GM19452 (cell line): ENCODE data around the gene SMCO2.

Experiments used
- ATAC-seq: cut with Tn5 transposase; IDR thresholded peaks from one replicate; pipeline ENCODE4 v1.9.1; 2021; ENCODE audit not compliant: unreplicated experiment

The SMCO2 gene

DNA sequence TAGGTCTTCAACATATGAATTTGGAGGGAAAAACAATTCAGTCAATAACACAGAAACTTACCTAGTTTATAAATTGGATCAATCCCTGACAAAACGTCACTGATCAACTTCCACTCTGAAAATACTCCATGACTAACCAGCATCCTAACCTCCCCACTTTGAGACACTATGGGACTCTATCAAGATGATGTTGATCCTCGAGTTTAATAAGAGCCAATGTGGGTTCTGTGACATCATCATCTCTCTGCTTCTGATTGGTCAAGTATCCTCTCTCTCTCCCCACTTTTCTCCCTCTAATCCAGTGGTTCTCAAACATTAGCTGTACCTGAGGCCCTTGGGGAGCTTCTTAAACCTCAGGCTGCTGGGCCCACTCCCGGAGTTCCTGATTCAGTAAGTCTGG lies at the start of gene SMCO2:
Gene SMCO2 (plus strand): TSS at position 301 of the 400 bp plus-strand sequence. CDS start 23,896 bp downstream, outside the sequence.
- ATAC-seq, result no peak

DNA sequence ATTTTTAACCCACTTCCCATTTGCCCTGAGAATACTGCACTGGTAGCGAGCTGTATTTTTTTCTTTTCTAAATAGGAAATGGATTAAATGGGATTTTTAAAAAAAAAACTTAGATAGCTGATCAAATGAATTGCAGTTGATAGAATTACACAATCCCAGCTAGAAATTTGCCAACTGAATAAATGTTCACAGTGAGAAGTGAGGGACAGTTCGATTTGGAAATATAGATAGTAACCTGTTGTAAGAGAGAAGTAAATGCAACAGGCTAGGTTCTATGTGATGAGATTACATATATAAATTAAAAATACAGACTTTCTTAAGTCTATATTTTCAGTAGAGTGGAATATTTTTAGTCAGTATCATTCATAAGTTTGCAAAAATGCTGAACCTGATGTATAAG lies 48.1 kb upstream of the SMCO2 start:
- ATAC-seq, result no peak

DNA sequence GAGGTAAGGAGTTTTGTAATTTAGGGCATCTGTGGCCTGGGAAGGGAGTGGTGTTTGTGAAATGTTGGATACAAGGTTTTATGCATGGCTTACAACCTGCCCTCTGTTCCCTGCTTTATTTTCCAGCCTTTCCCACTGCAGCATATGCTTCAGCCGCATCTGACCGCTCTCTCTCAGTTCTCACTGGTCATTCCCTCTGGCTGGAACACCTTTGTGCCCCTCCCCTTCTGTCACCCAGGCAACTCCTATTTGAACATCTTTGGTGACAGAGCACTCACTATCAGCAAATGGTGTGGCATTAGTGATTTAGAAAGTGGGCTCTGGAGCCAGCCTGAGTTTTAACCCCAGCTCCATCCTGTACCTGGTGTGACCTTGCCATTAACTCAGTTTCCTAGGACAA lies 47.5 kb upstream of the SMCO2 start:
- no peak for ATAC-seq

GRCh38 chr12:27400856-27401354 lies 45.6 kb upstream of the SMCO2 start:
- ATAC-seq, result no peak

DNA sequence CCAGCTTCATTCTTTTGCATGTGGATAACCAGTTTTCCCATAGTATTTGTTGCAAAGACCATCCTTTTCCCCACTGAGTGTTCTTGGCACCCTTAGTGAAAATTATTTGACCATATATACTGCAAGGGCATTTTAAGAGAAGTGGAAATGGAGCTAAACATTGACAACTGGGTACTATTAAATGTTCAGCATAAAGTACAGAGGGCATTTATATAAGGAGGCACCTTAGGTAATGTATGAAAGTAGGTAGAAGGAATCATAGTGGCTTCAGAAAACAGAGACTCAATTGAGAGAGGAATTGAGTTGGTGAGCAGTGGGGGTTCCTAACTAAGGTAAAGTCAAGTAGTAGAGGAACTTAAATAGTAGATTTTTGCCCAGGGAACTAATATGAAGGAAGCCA lies 34.5 kb upstream of the SMCO2 start:
- no peak for ATAC-seq

- no peak for ATAC-seq
These were observed 23.8 kb upstream of the SMCO2 start for GRCh38 chr12:27422697-27423096.

DNA sequence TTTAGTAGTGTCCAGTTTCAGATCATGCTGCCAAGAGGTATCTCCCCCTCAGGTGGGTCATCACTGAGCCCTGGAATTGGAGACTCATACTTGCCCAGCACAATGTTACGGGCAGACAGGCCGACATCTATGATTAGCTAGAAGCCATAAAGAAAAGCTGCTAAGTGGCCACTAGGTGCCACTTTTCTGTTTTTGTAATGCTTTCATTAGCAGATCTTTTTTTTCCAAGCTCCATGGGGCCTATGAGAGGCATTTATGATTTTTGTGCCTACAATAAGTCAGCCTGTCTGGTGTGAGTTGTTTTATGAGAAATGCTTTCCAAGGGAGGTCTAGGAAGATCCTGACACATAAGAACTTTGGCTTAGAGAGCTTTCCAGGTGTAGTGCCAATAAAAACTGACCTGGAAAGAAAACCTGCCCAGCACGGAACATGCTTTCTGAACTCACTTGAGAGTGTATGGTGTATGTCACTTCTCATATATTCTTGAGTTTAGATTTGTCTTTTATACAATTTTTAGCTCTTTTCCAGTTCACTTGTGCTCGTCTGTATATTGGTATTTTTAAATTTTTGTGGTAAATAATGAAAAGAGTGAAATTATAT lies 21.8 kb upstream of the SMCO2 start:
- ATAC-seq, result no peak

GRCh38 chr12:27425306-27425705 lies 21.2 kb upstream of the SMCO2 start:
- ATAC-seq, result no peak

DNA sequence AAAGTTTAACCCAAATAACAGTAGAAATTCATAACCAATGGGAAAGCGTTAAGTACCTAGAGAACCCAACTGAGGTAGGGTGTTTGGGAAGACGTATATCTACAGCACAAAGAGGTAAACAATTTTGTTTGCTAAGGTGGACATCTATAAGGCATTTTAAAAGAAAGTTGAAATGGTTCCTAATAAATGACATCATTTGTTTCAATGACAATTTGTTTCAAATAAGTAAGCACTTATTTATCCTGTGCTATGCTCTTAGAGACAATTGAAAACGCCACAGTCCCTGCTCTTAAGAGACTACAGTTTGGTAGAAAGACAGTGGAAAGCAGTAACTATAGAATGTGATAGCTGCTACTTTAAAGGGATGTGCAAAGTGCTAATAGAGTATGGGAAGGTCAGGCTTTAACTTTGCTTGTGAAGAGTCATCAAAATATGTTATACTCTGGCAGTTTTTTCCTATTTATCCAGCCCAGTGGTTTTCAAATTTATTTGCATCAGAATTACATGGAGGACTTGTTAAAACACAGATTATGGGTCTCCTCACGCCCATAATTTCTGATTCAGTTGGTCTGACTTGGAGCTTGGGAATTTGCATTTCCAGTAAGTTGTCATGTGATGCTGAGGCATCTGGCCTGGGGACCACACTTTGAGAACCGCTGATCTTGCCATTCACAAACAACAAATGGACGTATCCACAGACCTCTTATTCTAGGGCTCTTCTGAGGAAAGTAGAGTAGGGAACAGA lies 19.6 kb upstream of the SMCO2 start:
- ATAC-seq, result no peak

- no peak for ATAC-seq
These were observed 18.7 kb upstream of the SMCO2 start for GRCh38 chr12:27427824-27428223.

GRCh38 chr12:27428466-27428865 lies 18.1 kb upstream of the SMCO2 start:
- ATAC-seq, result no peak

- ATAC-seq, result no peak
These were observed 16.9 kb upstream of the SMCO2 start for GRCh38 chr12:27429606-27430005.

- ATAC-seq, result no peak
These were observed 15.4 kb upstream of the SMCO2 start for GRCh38 chr12:27431185-27431584.

DNA sequence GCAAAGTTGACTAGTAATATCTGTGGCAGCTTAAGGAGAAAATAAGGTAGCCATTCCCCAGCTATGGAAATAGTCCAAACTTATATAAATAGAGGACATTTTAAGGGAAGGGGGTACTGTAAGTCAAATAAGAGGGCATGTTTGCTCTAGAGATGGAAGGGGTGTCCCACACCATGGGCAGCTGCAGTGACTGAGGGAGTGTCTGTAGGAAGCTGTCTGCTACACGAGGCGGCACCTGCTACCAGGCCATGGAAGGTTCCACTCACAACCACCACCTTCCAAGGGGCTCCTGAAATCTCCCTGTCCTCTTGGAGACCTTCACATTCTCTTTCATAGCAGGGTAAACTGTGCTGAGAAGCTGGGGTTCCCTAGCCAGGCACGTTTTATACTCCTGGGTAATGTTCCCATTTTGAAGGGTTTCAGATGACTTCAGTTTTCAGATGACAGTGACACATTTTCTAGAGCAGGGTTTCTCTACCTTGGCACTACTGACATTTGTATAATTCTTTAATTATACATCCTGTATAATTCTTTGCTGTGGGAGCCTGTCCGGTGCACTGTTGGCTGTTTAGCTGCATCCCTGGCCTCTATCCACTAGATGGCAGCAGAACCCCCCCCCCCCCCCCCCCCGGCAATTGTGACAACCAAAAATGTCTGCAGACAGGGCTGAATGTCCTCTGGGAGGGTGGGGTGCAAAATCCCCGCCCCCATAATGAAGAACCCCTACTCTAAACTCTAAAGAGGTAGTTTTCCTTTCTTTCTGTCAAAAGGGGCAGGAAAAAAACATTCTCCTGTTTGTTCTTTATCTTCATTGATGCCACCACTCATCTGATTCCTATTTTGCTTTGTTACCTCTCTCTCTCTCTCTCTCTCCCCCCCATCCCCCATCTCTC lies 11.6 kb upstream of the SMCO2 start:
- ATAC-seq, result no peak

- no peak for ATAC-seq
These were observed 10.5 kb upstream of the SMCO2 start for GRCh38 chr12:27436029-27436428.

GRCh38 chr12:27436768-27437167 lies 9.8 kb upstream of the SMCO2 start:
- no peak for ATAC-seq

GRCh38 chr12:27437839-27438238 lies 8.7 kb upstream of the SMCO2 start:
- no peak for ATAC-seq

DNA sequence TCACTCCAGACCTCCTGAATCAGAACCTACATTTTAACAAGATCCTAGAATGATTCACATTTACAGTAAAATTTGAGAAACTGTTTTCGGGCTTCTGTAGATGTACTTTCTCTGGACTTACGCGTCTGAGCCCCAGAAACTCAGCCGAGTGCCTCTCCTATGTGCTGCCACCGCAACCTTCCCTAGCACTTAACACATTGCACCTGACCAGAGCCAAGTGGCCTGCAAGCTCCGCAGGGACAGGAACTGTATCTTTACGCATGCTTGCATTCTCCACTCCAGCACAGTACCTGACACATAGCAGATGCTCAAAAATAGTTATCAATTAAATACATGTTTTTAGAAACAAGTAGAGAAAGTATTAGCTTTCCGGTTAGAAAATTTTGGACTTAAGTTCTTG lies 1.2 kb downstream of the SMCO2 start:
- ATAC-seq, result no peak

DNA sequence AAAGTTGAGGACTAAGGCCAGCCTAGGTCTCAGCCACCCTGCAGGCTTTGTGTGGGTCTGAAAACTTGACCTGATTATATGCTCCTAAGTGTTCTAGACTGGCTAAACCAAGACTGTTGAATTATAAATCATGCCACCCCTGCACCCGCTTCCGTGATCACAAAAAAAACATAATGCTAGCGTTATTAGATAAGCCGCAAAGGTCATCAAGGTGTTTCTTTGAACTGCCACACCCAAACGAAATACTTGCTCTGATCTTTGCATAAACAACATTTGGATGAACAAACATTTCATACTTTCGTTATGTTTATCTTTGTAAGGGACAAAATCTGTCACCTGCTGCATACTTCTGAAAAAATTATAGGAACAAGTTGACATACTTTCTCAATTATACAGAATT lies 2.5 kb downstream of the SMCO2 start:
- ATAC-seq, result no peak

GRCh38 chr12:27449893-27450534 lies 3.5 kb downstream of the SMCO2 start:
- ATAC-seq, result no peak
